Measurements from ENCODE around the gene C16orf95. TPM values are rescaled to one million over a fixed set of nuclear protein-coding genes. Genes with fewer than 3 reads are reported as not detected.

The C16orf95 gene
- total and polyA plus RNA-seq, 2 donors (not counting 1 experiment from before 2014, with no cell fraction given), result 1.5 to 2.5 TPM

GRCh38 chr16:87361916-87362619 lies 44.9 kb upstream of the C16orf95 start:
- intact Hi-C loops (cut with micrococcal nuclease), result no loop called here
- no peak overlapping the region for H3K4me3 ChIP-seq (ENCODE audit: control extremely low read depth in 1 of 5, extremely low read depth in 1 of 5, insufficient read depth in 1 of 5, low read depth in 2 of 5, low read length in 4 of 5)
- Mint-ChIP-seq H3K4me1 (peaks cover 2% of the 10 kb centered on the region), H3K27me3 (no peaks in the 10 kb centered on the region), H3K9me3 (ENCODE audit: insufficient read depth) (no peaks in the 10 kb centered on the region), H3K27ac (no peak overlapping the region), H3K4me3 (no peak overlapping the region)
- H3K9ac ChIP-seq (ENCODE audit: low read length), result no peak overlapping the region
- peaks cover 52% of the 10 kb centered on the region for H3K79me2 ChIP-seq (ENCODE audit: control insufficient read depth, insufficient read depth, low read length)
- peaks cover 0 to 50% of the 10 kb centered on the region in 2 experiments for H3K36me3 ChIP-seq (replicated peaks in 1 of 2; ENCODE audit: control extremely low read depth in 1 of 2, control insufficient read depth in 1 of 2, extremely low read depth in 1 of 2, insufficient read depth in 2 of 2, low read length in 1 of 2)
- no peak overlapping the region for H2AFZ ChIP-seq (ENCODE audit: insufficient read depth, low read depth, low read length, poor library complexity, severe bottlenecking)
- WGBS (ENCODE audit: insufficient coverage), result 100% methylated on average over 2 of the region's 8 CpGs
- no peaks in the 10 kb centered on the region for H3K9me3 ChIP-seq (ENCODE audit: control extremely low read depth in 1 of 3, control insufficient read depth in 2 of 3, insufficient read depth in 1 of 3, low read length in 2 of 3)
- no peak overlapping the region for H3K27ac ChIP-seq (ENCODE audit: low read length in 2 of 2)
- no peak for TF ChIP-seq EZH2 (IDR thresholded peaks at IDR 0.05; ENCODE audit: borderline replicate concordance, insufficient read depth, low read depth, low read length, poor library complexity, severe bottlenecking)
- TF ChIP-seq, protein P1, sequence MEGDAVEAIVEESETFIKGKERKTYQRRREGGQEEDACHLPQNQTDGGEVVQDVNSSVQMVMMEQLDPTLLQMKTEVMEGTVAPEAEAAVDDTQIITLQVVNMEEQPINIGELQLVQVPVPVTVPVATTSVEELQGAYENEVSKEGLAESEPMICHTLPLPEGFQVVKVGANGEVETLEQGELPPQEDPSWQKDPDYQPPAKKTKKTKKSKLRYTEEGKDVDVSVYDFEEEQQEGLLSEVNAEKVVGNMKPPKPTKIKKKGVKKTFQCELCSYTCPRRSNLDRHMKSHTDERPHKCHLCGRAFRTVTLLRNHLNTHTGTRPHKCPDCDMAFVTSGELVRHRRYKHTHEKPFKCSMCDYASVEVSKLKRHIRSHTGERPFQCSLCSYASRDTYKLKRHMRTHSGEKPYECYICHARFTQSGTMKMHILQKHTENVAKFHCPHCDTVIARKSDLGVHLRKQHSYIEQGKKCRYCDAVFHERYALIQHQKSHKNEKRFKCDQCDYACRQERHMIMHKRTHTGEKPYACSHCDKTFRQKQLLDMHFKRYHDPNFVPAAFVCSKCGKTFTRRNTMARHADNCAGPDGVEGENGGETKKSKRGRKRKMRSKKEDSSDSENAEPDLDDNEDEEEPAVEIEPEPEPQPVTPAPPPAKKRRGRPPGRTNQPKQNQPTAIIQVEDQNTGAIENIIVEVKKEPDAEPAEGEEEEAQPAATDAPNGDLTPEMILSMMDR (IDR thresholded peaks at IDR 0.05), result no peak
- ATAC-seq (ENCODE audit: low read depth), result no peak
- H3K27me3 ChIP-seq (replicated peaks in 1 of 4; ENCODE audit: control extremely low read depth in 1 of 4, control insufficient read depth in 3 of 4, insufficient read depth in 4 of 4, low read length in 3 of 4), result no peaks in the 10 kb centered on the region
- H4K20me1 ChIP-seq (ENCODE audit: control insufficient read depth, insufficient read depth, low read length, poor library complexity, severe bottlenecking), result peaks cover 36% of the 10 kb centered on the region
- H3K4me1 ChIP-seq (ENCODE audit: control insufficient read depth in 2 of 2, insufficient read depth in 2 of 2, low read length in 2 of 2), result no peaks in the 10 kb centered on the region
- ChIA-PET POLR2A (no interaction called here), CTCF (no interaction called here)
- H3K4me2 ChIP-seq (replicated peaks; ENCODE audit: low read depth, low read length, poor library complexity, severe bottlenecking), result no peak overlapping the region
- no peak for DNase-seq

GRCh38 chr16:87360862-87361610 lies 43.8 kb upstream of the C16orf95 start:
- Histone ChIP-seq H4K20me1 (ENCODE audit: control insufficient read depth, insufficient read depth, low read length, poor library complexity, severe bottlenecking) (peaks cover 25% of the 10 kb centered on the region), H3K4me2 (replicated peaks; ENCODE audit: low read depth, low read length, poor library complexity, severe bottlenecking) (no peak overlapping the region), H3K79me2 (ENCODE audit: control insufficient read depth, insufficient read depth, low read length) (peaks cover 42% of the 10 kb centered on the region), H3K9me3 (ENCODE audit: control extremely low read depth in 1 of 3, control insufficient read depth in 2 of 3, insufficient read depth in 1 of 3, low read length in 2 of 3) (no peaks in the 10 kb centered on the region), H3K4me3 (ENCODE audit: control extremely low read depth in 1 of 5, extremely low read depth in 1 of 5, insufficient read depth in 1 of 5, low read depth in 2 of 5, low read length in 4 of 5) (no peak overlapping the region), H3K27me3 (replicated peaks in 1 of 4; ENCODE audit: control extremely low read depth in 1 of 4, control insufficient read depth in 3 of 4, insufficient read depth in 4 of 4, low read length in 3 of 4) (no peaks in the 10 kb centered on the region), H3K4me1 (ENCODE audit: control insufficient read depth in 2 of 2, insufficient read depth in 2 of 2, low read length in 2 of 2) (no peaks in the 10 kb centered on the region), H3K9ac (ENCODE audit: low read length) (no peak overlapping the region), H3K36me3 (replicated peaks in 1 of 2; ENCODE audit: control extremely low read depth in 1 of 2, control insufficient read depth in 1 of 2, extremely low read depth in 1 of 2, insufficient read depth in 2 of 2, low read length in 1 of 2) (peaks cover 0 to 51% of the 10 kb centered on the region in 2 experiments), H2AFZ (ENCODE audit: insufficient read depth, low read depth, low read length, poor library complexity, severe bottlenecking) (no peak overlapping the region), H3K27ac (ENCODE audit: low read length in 2 of 2) (no peak overlapping the region)
- CTCF ChIA-PET, result interaction anchor here (0.5 kb wide), 1 partner anchor 144 kb away, joined by 3 read pairs; no protein-coding TSS in a partner anchor
- no peak overlapping the region for H3K27ac Mint-ChIP-seq
- TF ChIP-seq, protein P1 (IDR thresholded peaks at IDR 0.05), result no peak
- no peak for TF ChIP-seq EZH2 (IDR thresholded peaks at IDR 0.05; ENCODE audit: borderline replicate concordance, insufficient read depth, low read depth, low read length, poor library complexity, severe bottlenecking)
- H3K4me3 Mint-ChIP-seq, result no peak overlapping the region
- ATAC-seq (ENCODE audit: low read depth), result no peak
- POLR2A ChIA-PET, result no interaction called here
- intact Hi-C loops (cut with micrococcal nuclease), result no loop called here
- H3K27me3 Mint-ChIP-seq, result no peaks in the 10 kb centered on the region
- no peak for DNase-seq
- WGBS (ENCODE audit: insufficient coverage), result 97% methylated on average over 16 of the region's 16 CpGs
- peaks cover 2% of the 10 kb centered on the region for H3K4me1 Mint-ChIP-seq
- no peaks in the 10 kb centered on the region for H3K9me3 Mint-ChIP-seq (ENCODE audit: insufficient read depth)

Measured in B cell (primary cell).